GM21737 (cell line): ENCODE measurements around the gene COLEC11.

Experiments
- ATAC-seq: cut with Tn5 transposase; IDR thresholded peaks from one replicate; pipeline ENCODE4 v1.9.1; 2021; ENCODE audit warnings: mild to moderate bottlenecking, moderate library complexity; ENCODE audit not compliant: unreplicated experiment

COLEC11 gene

DNA sequence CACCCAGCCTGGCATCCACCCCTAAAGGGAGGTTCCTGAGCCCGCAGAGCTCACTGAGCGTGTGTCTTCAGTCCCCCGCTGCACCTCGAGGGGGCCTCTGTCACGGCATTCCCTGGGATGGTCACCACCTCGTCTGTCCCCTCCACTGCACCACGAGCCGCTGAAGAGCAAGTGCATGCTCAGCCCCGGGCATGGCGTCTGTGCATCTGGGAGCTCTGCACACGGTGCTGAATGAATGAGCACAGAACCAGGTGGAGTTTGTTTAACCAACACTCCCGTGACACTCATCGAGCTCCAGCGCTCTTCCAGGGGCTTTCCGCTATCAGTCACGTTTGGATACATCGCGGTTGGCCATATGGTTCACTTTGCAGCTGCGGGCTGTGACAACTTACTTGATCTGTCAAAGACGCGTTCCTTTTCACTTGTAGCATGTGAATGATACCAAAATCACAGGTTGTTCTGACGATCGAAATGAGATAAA lies 72.3 kb downstream of the COLEC11 start:
- no peak for ATAC-seq

DNA sequence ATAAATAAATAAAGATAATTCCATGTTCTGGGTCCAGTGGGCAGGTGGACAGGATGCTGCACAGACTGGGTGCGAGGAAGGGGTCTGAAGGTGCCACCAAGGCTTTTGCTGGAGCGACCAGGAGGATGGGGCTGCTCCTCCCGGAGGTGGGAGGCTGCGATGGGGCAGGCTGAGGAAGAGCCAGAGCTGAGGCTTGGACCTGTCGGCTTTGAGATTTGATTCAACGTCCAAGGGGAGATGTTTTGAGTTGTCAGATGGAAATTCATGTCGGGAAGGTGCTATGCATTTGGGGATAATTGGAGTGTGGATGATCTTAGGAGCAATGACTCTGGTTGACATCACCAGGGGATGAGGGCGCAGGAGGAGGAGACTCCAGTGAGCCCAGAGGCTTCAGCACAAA lies 74.7 kb downstream of the COLEC11 start:
- no peak for ATAC-seq

DNA sequence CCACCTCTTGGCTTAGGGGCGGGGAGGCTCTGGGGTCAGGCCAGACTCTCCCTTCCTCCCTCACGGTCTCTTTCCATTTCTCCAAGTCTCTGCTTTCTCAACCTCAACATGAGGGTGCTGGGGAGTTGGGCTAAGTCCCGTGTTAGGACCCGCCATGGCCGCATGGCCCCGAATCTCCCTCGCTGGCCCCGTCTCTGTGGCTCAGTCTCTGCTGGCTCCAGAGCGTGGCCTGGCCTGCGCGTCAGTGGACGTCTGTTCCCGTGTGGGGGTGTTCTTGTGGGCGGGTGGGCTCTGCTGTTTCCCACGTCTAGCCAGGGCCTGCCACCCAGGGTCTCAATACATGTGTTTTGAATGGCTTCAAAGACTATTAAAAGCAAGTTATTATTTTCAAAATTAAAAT lies 75.5 kb downstream of the COLEC11 start:
- no peak for ATAC-seq

DNA sequence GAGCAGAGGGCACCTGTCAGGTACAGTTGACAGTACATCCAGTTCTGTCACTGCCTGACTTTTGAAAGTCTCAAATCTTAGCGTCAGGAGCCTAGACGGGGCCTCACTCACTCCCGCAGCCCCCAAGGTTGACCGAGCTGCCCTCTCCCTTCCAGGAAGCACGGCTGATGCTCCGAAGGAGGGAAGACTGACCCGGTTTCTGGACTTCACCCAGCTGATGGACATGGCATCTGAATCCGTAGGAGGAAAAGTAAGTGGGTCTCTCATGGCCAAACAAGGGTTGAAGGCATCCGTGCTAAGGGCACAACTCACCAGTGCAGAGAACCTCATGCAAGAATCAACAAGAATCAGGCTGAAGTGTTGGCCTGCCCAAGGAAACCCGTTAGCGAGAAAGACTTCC lies 76.0 kb downstream of the COLEC11 start:
- ATAC-seq, result no peak

DNA sequence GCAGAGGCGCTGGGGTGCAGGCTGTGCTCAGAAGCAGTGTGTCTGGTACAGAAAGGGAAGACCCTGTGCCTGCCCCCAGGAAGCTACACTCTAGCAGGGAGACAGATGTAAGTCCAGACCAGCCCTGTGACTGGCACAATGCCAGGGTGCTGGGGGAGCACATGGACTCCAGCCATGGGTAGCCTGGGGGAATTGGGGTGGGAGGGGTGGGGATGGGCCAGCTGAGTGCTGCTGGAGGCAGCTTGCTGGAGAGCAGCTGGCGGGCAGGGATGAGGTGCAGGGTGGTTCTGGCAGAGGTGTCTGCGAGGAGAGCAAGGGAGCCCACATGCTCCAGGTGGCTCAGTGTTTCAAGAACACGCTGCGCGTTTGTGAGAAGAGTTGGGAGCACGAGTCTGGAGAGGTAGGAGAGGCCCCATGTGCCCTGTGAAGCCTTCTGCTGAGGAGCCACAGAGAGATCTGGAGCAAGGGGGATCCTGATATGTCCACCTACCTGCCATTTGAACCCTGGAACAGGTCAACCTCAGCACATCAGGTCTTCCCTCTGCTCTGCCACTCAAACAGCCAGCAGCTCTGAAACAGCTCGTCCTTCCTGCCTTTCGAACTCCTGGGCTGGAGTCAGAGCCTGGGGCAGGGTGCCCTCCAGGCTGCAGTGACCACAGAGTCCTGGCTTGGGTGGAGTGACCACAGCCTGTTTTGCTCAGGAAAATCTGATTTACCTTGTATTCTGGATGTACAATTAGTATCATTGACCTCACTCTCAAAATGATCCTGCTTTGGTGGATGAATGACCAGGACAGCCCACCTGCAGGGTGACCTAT lies 78.2 kb downstream of the COLEC11 start:
- ATAC-seq, result no peak

DNA sequence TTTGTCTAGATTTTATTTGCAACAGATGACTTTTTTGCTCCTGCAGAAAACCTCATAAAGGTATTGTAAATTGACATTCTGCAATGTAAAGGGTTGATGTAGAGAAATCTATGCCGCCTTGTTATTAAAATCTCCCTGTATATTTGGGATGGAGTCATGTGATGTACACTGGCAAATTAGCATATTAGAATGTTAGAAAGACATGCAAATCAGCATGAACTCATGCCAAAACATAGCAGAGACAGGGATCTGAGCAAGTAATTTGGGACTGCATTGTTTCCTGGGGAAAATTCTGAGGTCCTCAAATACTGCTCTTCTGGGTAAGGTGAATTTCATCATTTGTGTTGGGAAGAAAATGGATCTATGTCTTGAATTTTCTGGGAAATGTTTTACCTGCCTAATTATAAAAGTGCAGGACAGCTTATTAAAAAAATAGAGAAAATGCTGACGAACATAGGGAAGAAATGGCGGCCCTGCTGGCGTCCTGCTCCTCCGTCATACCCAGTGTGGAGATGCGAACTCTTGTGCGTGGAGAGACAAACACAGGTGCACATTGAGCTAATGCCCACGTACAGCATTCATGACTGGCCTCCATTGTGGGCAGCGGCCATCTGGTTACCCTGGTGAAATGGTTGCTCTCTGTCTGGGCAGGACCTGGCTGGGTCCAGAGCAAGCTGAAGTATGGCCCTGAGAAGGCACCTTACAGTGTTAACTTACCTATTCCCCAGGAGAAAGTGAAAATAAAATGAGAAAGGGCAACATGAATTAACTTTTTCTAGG lies 79.3 kb downstream of the COLEC11 start:
- no peak for ATAC-seq

DNA sequence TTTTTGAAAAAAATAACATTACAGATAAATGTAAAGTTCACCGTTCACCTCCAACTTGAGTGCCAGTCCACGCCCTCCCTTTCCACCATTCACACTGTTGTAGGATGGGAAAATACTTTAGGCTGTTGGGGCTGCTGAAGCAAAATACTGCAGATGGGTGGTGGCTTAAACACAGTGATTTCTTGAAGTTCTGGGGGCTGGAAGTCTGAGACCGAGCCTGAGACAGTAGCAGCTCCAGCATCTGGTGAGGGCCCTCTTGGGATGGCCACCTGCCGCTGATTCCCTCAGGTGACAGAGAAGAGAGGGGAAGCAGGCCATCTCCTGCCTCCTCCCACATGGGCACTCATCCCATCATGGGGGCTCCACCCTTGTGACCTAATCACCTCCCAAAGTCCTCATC lies 80.8 kb downstream of the COLEC11 start:
- ATAC-seq, result no peak

DNA sequence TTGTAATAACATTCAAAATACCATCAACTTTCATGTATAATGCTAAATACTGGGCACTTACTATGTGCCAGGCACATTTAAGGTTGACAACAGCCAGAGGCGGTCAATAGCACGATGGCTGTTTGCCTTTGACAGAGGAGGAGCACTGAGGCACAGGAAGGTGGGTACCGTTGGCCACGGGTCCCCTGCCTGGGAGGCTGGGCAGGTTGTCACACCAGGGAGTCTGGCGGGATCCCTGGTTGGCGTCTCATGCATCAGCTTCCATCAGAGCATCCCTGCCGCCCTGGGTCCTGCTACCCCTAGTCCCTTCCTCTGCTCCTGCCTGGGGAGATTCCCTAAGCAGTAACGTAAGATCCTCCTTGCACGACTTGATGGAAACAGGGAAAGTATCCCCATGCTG lies 82.5 kb downstream of the COLEC11 start:
- no peak for ATAC-seq

DNA sequence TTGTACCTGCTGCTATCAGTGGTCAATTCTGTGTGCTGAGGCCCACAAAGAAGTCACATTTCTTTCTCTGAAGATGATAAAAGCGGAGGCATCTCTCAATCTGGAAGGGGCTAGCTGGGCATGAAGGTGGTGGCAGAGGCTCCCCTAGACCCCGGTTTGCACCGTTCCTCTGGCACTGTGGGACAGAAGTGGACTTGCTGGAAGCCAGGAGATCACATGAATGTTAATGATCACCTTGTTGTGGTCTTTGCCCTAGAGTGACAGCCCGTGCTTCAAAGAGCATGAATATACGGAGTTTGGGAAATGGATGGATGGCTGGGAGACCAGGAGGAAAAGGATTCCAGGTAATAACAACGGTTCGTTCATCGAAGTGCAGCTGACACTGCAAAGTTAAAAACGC lies 83.3 kb downstream of the COLEC11 start:
- no peak for ATAC-seq

DNA sequence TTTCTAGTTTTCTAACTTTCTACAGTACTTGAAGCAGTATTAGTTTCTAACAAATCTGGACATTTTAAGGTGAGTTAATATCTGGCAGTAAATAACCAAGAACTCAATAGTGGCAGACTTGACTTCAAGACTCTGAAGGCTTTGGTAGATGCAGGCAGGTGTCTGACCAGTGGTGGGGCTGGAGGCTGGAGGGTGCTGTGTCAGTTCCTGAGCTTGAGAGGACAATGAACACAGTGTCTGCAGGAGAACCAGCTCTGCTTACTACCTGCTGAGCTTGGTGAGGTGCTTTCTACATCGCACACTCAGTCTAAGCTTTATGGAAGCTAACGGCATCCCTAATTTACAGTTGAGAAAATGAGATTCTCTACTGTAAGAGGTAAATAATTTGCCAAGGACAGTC lies 84.3 kb downstream of the COLEC11 start:
- ATAC-seq, result no peak

DNA sequence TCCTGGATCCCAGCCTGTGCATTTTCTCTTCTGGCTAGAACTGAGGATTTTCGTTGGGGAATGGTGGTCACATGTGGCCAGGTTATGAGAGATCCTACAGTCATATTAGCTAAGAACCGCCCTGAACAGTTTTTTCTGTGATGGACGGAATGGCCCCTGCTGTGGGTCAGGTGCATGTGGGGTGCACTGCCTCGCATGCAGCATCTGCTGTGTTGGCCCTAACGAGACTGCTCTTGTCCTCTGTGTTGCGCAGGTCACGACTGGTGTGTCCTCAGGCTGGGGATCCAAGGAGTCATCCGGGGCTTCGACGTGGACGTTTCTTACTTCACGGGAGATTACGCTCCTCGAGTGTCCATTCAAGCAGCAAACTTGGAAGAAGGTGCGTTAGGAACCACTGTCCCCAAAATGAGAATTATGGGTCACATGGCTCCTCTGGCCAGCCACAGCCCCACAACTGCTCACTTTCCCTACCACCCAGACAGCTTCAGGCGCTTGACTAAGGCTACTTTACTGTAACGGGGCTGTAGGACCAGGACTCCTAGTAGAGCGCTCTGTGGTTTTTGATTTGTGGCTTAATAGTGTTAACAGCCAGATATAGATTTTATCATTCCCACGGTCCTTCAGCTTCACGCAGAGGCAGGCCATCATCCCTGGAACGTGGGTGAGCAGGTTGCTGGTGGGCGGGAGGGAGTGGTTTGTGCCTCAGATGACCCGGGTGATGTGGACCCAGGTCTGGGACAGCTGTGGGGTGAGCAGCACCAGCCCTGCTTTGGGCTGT lies 84.9 kb downstream of the COLEC11 start:
- no peak for ATAC-seq

DNA sequence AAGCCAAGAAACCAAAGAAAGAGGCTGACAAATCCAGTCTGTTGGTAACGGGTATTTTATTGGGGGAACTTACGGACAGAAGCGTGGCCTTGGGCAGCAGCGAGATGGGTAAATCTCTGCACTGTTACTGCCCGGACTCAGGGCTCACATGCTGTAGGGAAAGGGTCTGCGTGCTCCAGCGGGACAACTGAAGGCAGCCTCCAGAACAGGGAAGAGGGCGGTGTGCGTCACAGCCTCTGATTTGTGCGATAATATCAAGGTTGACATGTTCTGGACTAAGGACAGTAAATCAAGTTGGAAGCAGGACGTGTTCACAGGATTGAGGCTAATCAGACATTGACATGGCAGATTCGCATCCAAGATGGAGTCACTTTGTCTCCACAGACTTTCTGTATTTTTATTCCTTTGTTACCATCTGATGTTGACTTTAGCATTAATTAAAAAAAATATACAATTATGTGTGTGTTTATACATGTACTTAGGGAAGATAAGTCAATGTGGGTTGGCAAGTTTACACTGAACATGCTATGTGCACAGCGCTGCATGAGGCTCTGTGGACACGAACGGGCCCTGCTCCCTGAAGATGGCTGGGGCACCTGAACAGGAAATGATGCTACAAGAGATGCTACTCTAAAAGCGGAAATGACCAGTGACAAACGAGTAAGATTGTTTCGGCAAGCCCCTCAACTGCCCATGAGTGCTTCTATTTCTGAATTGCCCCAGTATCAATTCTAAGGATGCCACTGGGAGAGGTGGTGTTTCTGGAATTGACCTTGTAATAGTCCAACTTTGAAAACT lies 85.8 kb downstream of the COLEC11 start:
- ATAC-seq, result no peak

DNA sequence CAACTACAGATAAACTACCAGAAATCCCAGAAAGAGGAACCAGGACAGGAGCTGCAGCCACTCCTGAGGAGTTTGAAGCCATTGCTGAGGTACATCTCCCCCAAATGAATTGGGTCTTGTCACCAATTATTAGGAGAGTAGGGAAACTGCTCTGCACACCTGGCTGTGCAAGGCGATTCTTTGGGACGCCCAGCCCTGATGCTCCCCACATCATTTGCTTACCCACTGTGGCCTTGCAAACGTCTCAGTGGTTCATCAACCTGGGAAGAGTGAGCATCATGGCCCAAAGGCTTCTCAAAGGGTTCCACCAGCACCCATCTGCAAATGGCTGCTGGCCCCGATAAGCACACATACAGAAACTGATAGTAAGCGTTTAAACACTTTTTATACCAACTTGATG lies 86.7 kb downstream of the COLEC11 start:
- no peak for ATAC-seq

DNA sequence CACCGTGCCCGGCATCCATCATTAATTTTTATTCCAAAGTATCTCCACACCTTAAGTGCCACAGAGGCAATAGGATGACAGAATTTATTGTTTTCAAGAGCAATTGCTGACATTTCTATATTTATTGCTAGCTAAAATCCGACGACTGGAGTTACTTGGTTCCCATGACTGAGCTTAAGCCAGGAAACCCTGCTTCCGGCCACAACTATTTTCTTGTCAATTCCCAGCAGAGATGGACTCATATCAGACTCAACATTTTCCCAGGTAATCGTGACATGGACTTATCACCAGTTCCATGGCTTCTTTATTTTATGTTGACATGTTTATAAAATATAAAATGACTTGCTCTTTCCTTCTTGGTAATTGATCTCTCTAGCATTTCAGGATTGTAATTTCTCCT lies 87.9 kb downstream of the COLEC11 start:
- ATAC-seq, result no peak

DNA sequence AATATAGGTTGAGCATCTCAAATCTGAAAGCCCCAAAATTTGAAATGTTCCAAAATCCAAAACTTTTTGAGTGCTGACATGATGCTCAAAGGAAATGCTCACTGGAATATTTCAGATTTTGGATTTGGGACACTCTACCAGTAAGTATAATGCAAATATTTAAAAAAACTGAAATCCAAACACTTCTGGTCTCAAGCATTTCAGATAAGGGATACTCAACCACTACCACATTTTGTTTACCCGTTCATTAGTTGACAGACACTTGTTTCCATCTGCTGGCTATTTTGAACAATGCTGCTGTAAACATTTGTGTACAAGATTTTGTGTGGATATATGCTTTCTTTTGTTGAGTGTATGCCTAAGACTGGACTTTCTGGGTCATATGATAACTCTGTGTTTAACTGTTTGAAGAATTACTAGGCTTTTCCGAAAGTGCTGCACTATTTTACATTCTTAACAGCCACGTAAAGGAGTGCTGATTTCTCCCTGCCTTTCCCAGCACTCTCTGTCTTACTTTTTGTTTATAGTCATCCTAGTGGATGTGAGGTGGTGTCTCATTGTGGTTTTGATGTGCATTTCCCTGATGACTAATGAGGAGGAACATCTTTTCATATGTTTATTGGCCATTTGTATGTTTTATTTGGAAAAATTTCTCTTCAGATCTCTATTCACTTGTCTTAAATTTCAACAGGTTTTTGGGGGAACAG lies 89.0 kb downstream of the COLEC11 start:
- ATAC-seq, result no peak

DNA sequence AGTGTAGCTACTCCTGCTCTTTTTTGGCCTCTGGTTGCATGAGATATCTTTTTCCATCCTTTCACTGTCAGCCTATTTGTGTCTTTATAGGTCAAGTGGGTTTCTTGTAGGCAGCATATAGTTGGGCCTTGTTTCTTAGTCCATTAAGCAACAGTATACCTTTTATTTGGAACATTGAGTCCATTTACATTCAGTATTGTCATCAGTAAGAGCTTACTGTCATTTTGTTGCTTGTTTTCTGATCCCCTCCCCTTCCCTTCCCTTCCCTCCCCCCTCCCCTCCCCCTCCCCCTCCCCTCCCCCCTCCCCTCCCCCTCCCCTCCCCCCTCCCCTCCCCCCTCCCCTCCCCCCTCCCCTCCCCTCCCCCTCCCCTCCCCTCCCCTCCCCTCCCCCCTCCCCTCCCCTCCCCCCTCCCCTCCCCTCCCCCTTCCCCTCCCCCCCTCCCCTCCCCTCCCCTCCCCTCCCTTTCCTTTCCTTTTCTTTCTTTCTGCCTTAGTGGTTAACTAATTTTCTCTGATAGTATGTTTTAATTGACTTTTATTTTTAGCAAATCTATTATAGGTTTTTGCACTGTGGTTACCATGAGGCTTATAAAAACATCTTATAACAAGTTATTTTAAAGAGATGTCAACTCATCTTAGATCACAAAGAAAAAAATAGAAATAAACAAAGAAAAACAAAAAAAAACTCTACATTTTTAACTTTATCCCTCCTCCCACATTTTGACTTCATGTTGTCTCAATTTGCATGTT lies 95.3 kb downstream of the COLEC11 start:
- no peak for ATAC-seq

DNA sequence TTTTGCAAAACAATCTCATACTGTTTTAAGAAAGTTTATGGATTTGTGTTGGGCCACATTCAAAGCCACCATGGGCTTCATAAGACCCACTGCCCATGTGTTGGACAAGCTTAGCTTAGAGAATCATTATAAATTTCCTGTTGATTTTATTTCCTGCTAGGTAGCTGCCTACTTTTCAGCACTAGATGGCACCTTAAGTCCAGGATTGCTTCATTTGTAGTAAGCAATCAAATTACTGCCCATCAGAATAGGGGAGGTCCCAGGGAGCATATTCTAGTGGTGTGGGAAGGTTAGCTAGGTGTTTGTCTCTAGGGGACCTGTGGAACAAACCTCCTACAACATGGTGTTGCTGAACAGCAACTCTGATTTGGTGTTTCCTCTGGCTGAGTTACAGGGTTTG lies 97.5 kb downstream of the COLEC11 start:
- no peak for ATAC-seq
